ENCODE data around the gene STIM2.

DNA sequence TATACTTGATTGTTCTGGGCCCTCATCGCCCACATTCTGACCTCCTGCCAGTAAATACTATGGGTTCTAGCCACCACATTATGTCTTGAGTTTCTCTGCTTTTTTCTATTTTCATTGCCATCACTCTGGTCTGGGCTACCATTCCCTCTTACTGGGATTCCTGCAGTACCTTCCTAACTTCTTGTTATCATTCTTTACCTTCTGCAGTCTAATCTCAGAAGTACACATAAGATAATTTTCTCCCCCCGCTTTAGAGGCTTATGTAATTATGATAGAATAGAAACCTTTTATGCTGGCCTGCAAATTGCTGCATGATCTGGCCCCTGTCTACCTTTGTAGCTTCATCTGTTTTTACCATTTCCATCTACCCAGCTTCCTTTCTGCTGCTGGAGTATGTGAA lies 19.2 kb downstream of the STIM2 start:
- TF ChIP-seq, protein P1, sequence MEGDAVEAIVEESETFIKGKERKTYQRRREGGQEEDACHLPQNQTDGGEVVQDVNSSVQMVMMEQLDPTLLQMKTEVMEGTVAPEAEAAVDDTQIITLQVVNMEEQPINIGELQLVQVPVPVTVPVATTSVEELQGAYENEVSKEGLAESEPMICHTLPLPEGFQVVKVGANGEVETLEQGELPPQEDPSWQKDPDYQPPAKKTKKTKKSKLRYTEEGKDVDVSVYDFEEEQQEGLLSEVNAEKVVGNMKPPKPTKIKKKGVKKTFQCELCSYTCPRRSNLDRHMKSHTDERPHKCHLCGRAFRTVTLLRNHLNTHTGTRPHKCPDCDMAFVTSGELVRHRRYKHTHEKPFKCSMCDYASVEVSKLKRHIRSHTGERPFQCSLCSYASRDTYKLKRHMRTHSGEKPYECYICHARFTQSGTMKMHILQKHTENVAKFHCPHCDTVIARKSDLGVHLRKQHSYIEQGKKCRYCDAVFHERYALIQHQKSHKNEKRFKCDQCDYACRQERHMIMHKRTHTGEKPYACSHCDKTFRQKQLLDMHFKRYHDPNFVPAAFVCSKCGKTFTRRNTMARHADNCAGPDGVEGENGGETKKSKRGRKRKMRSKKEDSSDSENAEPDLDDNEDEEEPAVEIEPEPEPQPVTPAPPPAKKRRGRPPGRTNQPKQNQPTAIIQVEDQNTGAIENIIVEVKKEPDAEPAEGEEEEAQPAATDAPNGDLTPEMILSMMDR (IDR thresholded peaks at IDR 0.05 in 4 of 5, conservative IDR thresholded peaks at IDR 0.05 in 1 of 5): no peak
- TF ChIP-seq POLR2A (IDR thresholded peaks at IDR 0.05): no peak

Data from gastrocnemius medialis (tissue), 4 donors.